Neuronal stem cell (in vitro differentiated cells): ENCODE results near the gene EEF1B2.
"Not testable (repeated sequence)": the region's sequence is repeated elsewhere in the genome, so short reads cannot be mapped to it uniquely, and the experiment has no call there.

Source experiments
- DNase-seq: peaks from one replicate; pipeline ENCODE4 v3.0.0-alpha.2; 2013; ENCODE audit warnings: low spot score
- H2AFZ ChIP-seq: one replicate; pipeline ENCODE4 v1.6.1; 2013; ENCODE audit warnings: mild to moderate bottlenecking, low read length, inconsistent platforms
- H2AK5ac ChIP-seq: 2 replicates; pipeline ENCODE4 v1.6.1; 2013; ENCODE audit warnings: low read depth, mild to moderate bottlenecking, inconsistent platforms, low read length, moderate library complexity, mixed read lengths
- H2BK120ac ChIP-seq: 2 replicates; pipeline ENCODE4 v1.6.1; 2013; ENCODE audit warnings: low read depth, mild to moderate bottlenecking, inconsistent platforms, low read length, moderate library complexity, mixed read lengths
- H2BK12ac ChIP-seq: one replicate; pipeline ENCODE4 v1.6.1; 2013; ENCODE audit warnings: low read length, inconsistent platforms
- H2BK15ac ChIP-seq: 2 replicates; pipeline ENCODE4 v1.6.1; 2013; ENCODE audit warnings: mild to moderate bottlenecking, low read length, inconsistent platforms, mixed read lengths
- H2BK5ac ChIP-seq: one replicate; pipeline ENCODE4 v1.6.1; 2013; ENCODE audit warnings: inconsistent platforms, mild to moderate bottlenecking, low read length, moderate library complexity
- H3K14ac ChIP-seq: one replicate; pipeline ENCODE4 v1.6.1; 2013; ENCODE audit warnings: low read length, inconsistent platforms
- H3K18ac ChIP-seq: 2 replicates; pipeline ENCODE4 v1.6.1; 2013; ENCODE audit warnings: low read length, inconsistent platforms
- H3K23ac ChIP-seq: 2 replicates; pipeline ENCODE4 v1.6.1; 2013; ENCODE audit warnings: low read depth, mild to moderate bottlenecking, mixed read lengths, low read length, inconsistent platforms; ENCODE audit not compliant: poor library complexity
- H3K27ac ChIP-seq: replicated peaks from 3 replicates; pipeline ENCODE4 v1.5.1; 2013; ENCODE audit warnings: low read length, inconsistent platforms
- H3K27me3 ChIP-seq, 3 experiments: 2 replicates each; pipeline ENCODE4 v1.6.1; 2013; ENCODE audit warnings: low read length in 3 of 3, mild to moderate bottlenecking in 2 of 3, inconsistent platforms in 1 of 3, low read depth in 1 of 3, mixed read lengths in 1 of 3, moderate library complexity in 1 of 3; ENCODE audit not compliant: control insufficient read depth in 3 of 3, insufficient read depth in 3 of 3
- H3K36me3 ChIP-seq, 2 donors: replicated peaks in 1 of 2; 2 replicates each; pipeline ENCODE4 v1.6.1; 2013; ENCODE audit warnings: low read length in 2 of 2; ENCODE audit not compliant: control insufficient read depth in 2 of 2, insufficient read depth in 2 of 2
- H3K4ac ChIP-seq: 2 replicates; pipeline ENCODE4 v1.6.1; 2013; ENCODE audit warnings: inconsistent platforms, mild to moderate bottlenecking, low read length, moderate library complexity
- H3K4me1 ChIP-seq, 2 donors: 1 replicate in 1 of 2; 2 replicates in 1 of 2; pipeline ENCODE4 v1.6.1; 2013; ENCODE audit warnings: low read length in 2 of 2, low read depth in 1 of 2; ENCODE audit not compliant: control insufficient read depth in 2 of 2, insufficient read depth in 1 of 2
- H3K4me2 ChIP-seq: one replicate; pipeline ENCODE4 v1.6.1; 2013; ENCODE audit warnings: mild to moderate bottlenecking, low read length, inconsistent platforms; ENCODE audit not compliant: insufficient read depth, poor library complexity, severe bottlenecking
- H3K4me3 ChIP-seq, 2 donors: 2 replicates each; pipeline ENCODE4 v1.5.1; 2013; ENCODE audit warnings: low read length in 2 of 2, mild to moderate bottlenecking in 2 of 2, inconsistent platforms in 1 of 2, moderate library complexity in 1 of 2
- H3K79me1 ChIP-seq: one replicate; pipeline ENCODE4 v1.6.1; 2013; ENCODE audit warnings: low read depth, mild to moderate bottlenecking, inconsistent platforms, low read length, moderate library complexity
- H3K9ac ChIP-seq: one replicate; pipeline ENCODE4 v1.6.1; 2013; ENCODE audit warnings: mild to moderate bottlenecking, low read depth, low read length, inconsistent platforms; ENCODE audit not compliant: poor library complexity
- H3K9me3 ChIP-seq, 2 donors: replicated peaks in 1 of 2; 2 replicates each; pipeline versions ENCODE3 to v1.6.1; 2013; ENCODE audit warnings: low read length in 2 of 2, mild to moderate bottlenecking in 2 of 2, inconsistent platforms in 1 of 2, low read depth in 1 of 2, mixed read lengths in 1 of 2, moderate library complexity in 1 of 2; ENCODE audit not compliant: control insufficient read depth in 2 of 2, insufficient read depth in 1 of 2
- H4K8ac ChIP-seq: one replicate; pipeline ENCODE4 v1.6.1; 2013; ENCODE audit warnings: low read depth, mild to moderate bottlenecking, inconsistent platforms, low read length, moderate library complexity
- H4K91ac ChIP-seq: one replicate; pipeline ENCODE4 v1.6.1; 2013; ENCODE audit warnings: low read length, low read depth, mild to moderate bottlenecking, inconsistent platforms; ENCODE audit not compliant: poor library complexity
- WGBS, 2 donors: extraction: QIAGEN DNeasy Blood & Tissue Kit; methylation state at CpG; one replicate each; pipeline ENCODE4 v1.1.7; 2013; ENCODE audit warnings: missing lambda C conversion rate in 2 of 2, mixed read lengths in 1 of 2; ENCODE audit not compliant: insufficient read length in 2 of 2, insufficient replicate concordance in 1 of 2; ENCODE audit errors: extremely low coverage in 2 of 2; 5-methylcytosine and 5-hydroxymethylcytosine counted together

Gene EEF1B2

DNA sequence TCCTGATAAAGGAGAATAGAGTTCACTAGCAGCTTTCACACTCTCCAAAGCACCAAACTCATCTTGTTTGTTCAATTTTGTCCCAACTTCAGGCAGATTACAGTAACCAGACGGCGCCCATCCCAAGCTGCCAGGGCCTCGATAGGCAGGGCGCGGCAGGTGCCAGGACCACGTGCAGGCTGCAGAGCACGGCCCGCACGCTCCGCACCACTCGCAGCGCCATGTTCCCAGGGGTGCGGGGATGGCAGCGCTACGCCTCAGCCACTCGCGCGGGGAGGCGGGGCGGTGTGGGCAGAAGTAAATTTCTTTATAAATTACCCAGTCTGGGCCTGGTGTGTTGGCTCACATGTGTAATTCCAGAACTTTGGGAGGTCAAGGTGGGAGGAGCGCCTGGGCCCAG is 43.4 kb upstream of the EEF1B2 start:
- no peaks in the 10 kb centered on the region for H3K27me3 ChIP-seq
- H3K4ac ChIP-seq, result no peak overlapping the region
- no peaks in the 10 kb centered on the region for H3K79me1 ChIP-seq
- peaks cover 3 to 55% of the 10 kb centered on the region in 2 donors for H3K36me3 ChIP-seq
- H3K18ac ChIP-seq, result no peak overlapping the region
- no peak overlapping the region for H2AK5ac ChIP-seq
- WGBS, 2 donors, result no CpG with 5 or more reads among the region's 21 CpGs
- H4K91ac ChIP-seq, result no peak overlapping the region
- no peak overlapping the region for H3K23ac ChIP-seq
- no peak overlapping the region for H3K27ac ChIP-seq
- DNase-seq, result no peak
- no peak overlapping the region for H2BK12ac ChIP-seq
- no peaks in the 10 kb centered on the region for H3K4me1 ChIP-seq
- H2BK120ac ChIP-seq, result no peak overlapping the region
- H3K14ac ChIP-seq, result peak overlapping the region; percentile 79
- no peak overlapping the region for H3K9ac ChIP-seq
- H2BK5ac ChIP-seq, result no peak overlapping the region
- no peaks in the 10 kb centered on the region for H3K9me3 ChIP-seq
- no peak overlapping the region for H3K4me3 ChIP-seq
- H4K8ac ChIP-seq, result no peak overlapping the region
- H3K4me2 ChIP-seq, result no peak overlapping the region
- H2BK15ac ChIP-seq, result no peak overlapping the region
- no peak overlapping the region for H2AFZ ChIP-seq

DNA sequence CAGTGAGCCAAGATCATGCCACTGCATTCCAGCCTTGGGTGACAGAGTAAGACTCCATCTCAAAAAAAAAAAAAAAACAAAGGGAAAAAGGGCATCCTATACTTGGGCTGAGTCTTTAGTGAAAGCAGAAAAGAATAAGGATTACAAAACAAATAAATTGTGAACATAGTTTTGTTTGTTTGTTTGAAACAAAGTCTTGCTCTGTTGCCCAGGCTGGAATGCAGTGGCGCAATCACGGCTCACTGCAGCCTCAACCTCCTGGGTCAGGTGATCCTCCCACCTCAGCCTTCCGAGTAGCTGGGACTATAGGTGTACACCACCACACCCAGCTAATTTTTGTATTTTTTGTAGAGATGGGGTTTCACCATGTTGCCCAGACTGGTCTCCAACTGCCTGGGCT is 37.1 kb upstream of the EEF1B2 start:
- H2BK12ac ChIP-seq, H2AFZ ChIP-seq, H4K8ac ChIP-seq, H3K4me2 ChIP-seq, H3K9ac ChIP-seq, H3K4ac ChIP-seq, H3K4me1 ChIP-seq, H3K27me3 ChIP-seq, H3K27ac ChIP-seq, H2AK5ac ChIP-seq, H3K4me3 ChIP-seq, H3K79me1 ChIP-seq, H3K14ac ChIP-seq, H3K23ac ChIP-seq, H2BK15ac ChIP-seq, H2BK5ac ChIP-seq, DNase-seq, H4K91ac ChIP-seq, H2BK120ac ChIP-seq, H3K9me3 ChIP-seq, H3K18ac ChIP-seq: not testable (repeated sequence)
- H3K36me3 ChIP-seq, result peaks cover 14 to 91% of the 10 kb centered on the region in 2 donors
- no CpG with 5 or more reads among the region's 3 CpGs for WGBS, 2 donors

DNA sequence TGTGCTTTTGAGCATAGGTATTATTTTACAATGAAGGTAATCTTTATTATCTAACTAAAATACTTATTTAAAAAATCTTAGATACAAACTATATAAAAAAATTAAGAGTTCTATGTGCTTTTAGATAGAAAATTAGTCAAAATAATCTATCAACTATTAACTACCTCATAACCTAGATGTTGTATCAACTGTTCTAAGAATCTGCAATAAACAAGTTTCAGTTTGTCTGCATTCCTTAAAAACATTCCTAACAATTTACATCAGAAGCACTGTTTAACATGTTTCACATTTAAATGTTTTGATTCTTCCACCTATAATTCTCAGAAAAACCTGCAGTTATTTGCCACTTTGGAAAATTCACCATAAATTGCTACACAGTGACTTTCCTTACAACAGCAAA is 33.8 kb upstream of the EEF1B2 start:
- Histone ChIP-seq H3K27ac (no peak overlapping the region), H2BK5ac (no peak overlapping the region)

DNA sequence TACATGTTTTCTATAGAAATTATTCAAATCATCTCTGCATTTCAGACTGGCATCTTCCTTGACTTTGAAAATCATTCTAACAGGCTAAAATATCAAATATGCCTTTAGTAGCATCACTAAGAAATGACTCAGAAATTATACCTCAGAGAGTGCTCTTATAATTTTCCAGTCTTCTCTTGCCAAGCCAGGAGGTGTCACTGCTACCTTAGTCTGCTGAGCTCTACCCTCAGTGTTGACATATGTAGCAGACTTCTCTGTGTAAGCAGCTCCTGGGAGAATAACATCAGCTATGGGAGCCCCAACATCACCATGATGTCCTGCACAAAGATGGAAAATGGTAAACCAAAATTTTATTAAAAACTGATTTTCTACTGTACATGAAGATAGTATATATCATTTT is 32.0 kb upstream of the EEF1B2 start:
- H3K4me3 ChIP-seq, result no peak overlapping the region
- H3K23ac ChIP-seq, result no peak overlapping the region
- H3K4me2 ChIP-seq, result no peak overlapping the region
- peaks cover 19 to 95% of the 10 kb centered on the region in 2 donors for H3K36me3 ChIP-seq
- H3K18ac ChIP-seq, result no peak overlapping the region
- no peak overlapping the region for H2AFZ ChIP-seq
- no peak overlapping the region for H3K9ac ChIP-seq
- H3K14ac ChIP-seq, result no peak overlapping the region
- H2AK5ac ChIP-seq, result no peak overlapping the region
- peaks cover 0 to 1% of the 10 kb centered on the region in 2 donors for H3K9me3 ChIP-seq
- H2BK12ac ChIP-seq, result no peak overlapping the region
- H4K8ac ChIP-seq, result no peak overlapping the region
- no peak overlapping the region for H3K27ac ChIP-seq
- H3K4ac ChIP-seq, result no peak overlapping the region
- no peaks in the 10 kb centered on the region for H3K79me1 ChIP-seq
- H3K27me3 ChIP-seq, result no peaks in the 10 kb centered on the region
- H2BK5ac ChIP-seq, result no peak overlapping the region
- H4K91ac ChIP-seq, result no peak overlapping the region
- no peak overlapping the region for H2BK15ac ChIP-seq
- no peaks in the 10 kb centered on the region for H3K4me1 ChIP-seq
- DNase-seq, result no peak
- no peak overlapping the region for H2BK120ac ChIP-seq

More for the DNA sequence above, 33.8 kb upstream of the EEF1B2 start:
- Histone ChIP-seq H3K4me3 (no peak overlapping the region), H3K9me3 (peaks cover 0 to 1% of the 10 kb centered on the region in 2 donors), H2AK5ac (no peak overlapping the region), H2BK15ac (no peak overlapping the region), H3K4me1 (no peaks in the 10 kb centered on the region), H2AFZ (no peak overlapping the region), H4K91ac (no peak overlapping the region), H3K4ac (no peak overlapping the region), H3K79me1 (no peaks in the 10 kb centered on the region), H2BK12ac (no peak overlapping the region), H2BK120ac (no peak overlapping the region), H3K4me2 (no peak overlapping the region), H4K8ac (no peak overlapping the region), H3K23ac (no peak overlapping the region), H3K36me3 (peaks cover 19 to 97% of the 10 kb centered on the region in 2 donors), H3K18ac (no peak overlapping the region), H3K9ac (no peak overlapping the region), H3K14ac (no peak overlapping the region), H3K27me3 (no peaks in the 10 kb centered on the region)
- DNase-seq, result no peak
